Anterior cingulate cortex (tissue), 58 donors: ENCODE results near the gene COL28A1.
"Not testable (repeated sequence)": the region's sequence is repeated elsewhere in the genome, so short reads cannot be mapped to it uniquely, and the experiment has no call there.

Source experiments
- DNase-seq, 58 donors: peaks; one replicate each; lab custom pipeline; 2025; lab: John Stamatoyannopoulos, UW

The COL28A1 gene

GRCh38 chr7:7424151-7424873 lies 111.4 kb downstream of the COL28A1 start:
- peak in 47 of 58 donors; percentile 1 to 69 (median 27) for DNase-seq

- DNase-seq, result no peak
Measured at GRCh38 chr7:7422641-7423040, 113.0 kb downstream of the COL28A1 start.

- no peak for DNase-seq
Measured at GRCh38 chr7:7421826-7422225, 113.8 kb downstream of the COL28A1 start.

- no peak for DNase-seq
Measured at GRCh38 chr7:7418997-7419396, 116.7 kb downstream of the COL28A1 start.

- DNase-seq, result no peak
Measured at GRCh38 chr7:7417851-7418250, 117.8 kb downstream of the COL28A1 start.

- no peak for DNase-seq
Measured at GRCh38 chr7:7417414-7417813, 118.3 kb downstream of the COL28A1 start.

- DNase-seq, result no peak
Measured at GRCh38 chr7:7416031-7416858, 119.4 kb downstream of the COL28A1 start.

- DNase-seq, result no peak
Measured at GRCh38 chr7:7414791-7415603, 120.7 kb downstream of the COL28A1 start.

GRCh38 chr7:7408001-7408770 lies 127.5 kb downstream of the COL28A1 start:
- DNase-seq, result no peak

GRCh38 chr7:7405461-7405860 lies 130.2 kb downstream of the COL28A1 start:
- no peak for DNase-seq

GRCh38 chr7:7399707-7400106 lies 136.0 kb downstream of the COL28A1 start:
- no peak for DNase-seq

GRCh38 chr7:7395785-7396184 lies 139.9 kb downstream of the COL28A1 start:
- DNase-seq, result no peak

GRCh38 chr7:7388164-7388563 lies 147.5 kb downstream of the COL28A1 start:
- DNase-seq, result not testable (repeated sequence)

- no peak for DNase-seq
Measured at GRCh38 chr7:7385421-7385820, 150.3 kb downstream of the COL28A1 start.

GRCh38 chr7:7384228-7384627 lies 151.4 kb downstream of the COL28A1 start:
- DNase-seq, result no peak

GRCh38 chr7:7375538-7375937 lies 160.1 kb downstream of the COL28A1 start:
- DNase-seq, result no peak

GRCh38 chr7:7370076-7370475 lies 165.6 kb downstream of the COL28A1 start:
- peak in 2 of 58 donors; percentile 7 to 8 for DNase-seq

GRCh38 chr7:7369134-7369533 lies 166.5 kb downstream of the COL28A1 start:
- no peak for DNase-seq

- DNase-seq, result no peak
Measured at GRCh38 chr7:7354674-7355073, 181.0 kb downstream of the COL28A1 start.

GRCh38 chr7:7352845-7353244 lies 182.8 kb downstream of the COL28A1 start:
- no peak for DNase-seq
